GM08714 (cell line): ENCODE data around the gene MRPS24.

Experiments
- H3K4me3 ChIP-seq: fragments of 200-500 bp; sonication (Bioruptor generic); 2 replicates; pipeline ENCODE4 v1.5.1; 2014; ENCODE audit warnings: mild to moderate bottlenecking, low read length, inconsistent platforms
- ZNF274 ChIP-seq: IDR thresholded peaks from 2 replicates; pipeline ENCODE4 v1.6.1; 2012; ENCODE audit warnings: mild to moderate bottlenecking, low read depth, low read length

Gene MRPS24

GRCh38 chr7:43888993-43889945 lies 20.0 kb upstream of the MRPS24 start:
- TF ChIP-seq ZNF274, result no peak
- H3K4me3 ChIP-seq, result no peak overlapping the region

- H3K4me3 ChIP-seq, result no peak overlapping the region
- no peak for TF ChIP-seq ZNF274
Observed at GRCh38 chr7:43884617-43885016, 15.3 kb upstream of the MRPS24 start.

- H3K4me3 ChIP-seq, result no peak overlapping the region
- TF ChIP-seq ZNF274, result no peak
Observed at GRCh38 chr7:43884209-43884608, 14.9 kb upstream of the MRPS24 start.

- no peak overlapping the region for H3K4me3 ChIP-seq
- no peak for TF ChIP-seq ZNF274
Observed at GRCh38 chr7:43880596-43880995, 11.3 kb upstream of the MRPS24 start.

- no peak for TF ChIP-seq ZNF274
- no peak overlapping the region for H3K4me3 ChIP-seq
Observed at GRCh38 chr7:43879477-43879876, 10.2 kb upstream of the MRPS24 start.

- TF ChIP-seq ZNF274, result no peak
- no peak overlapping the region for H3K4me3 ChIP-seq
Observed at GRCh38 chr7:43878867-43879266, 9.6 kb upstream of the MRPS24 start.

- no peak for TF ChIP-seq ZNF274
- H3K4me3 ChIP-seq, result no peak overlapping the region
Observed at GRCh38 chr7:43877968-43878864, 8.9 kb upstream of the MRPS24 start.

- no peak for TF ChIP-seq ZNF274
- H3K4me3 ChIP-seq, result no peak overlapping the region
Observed at GRCh38 chr7:43876976-43877745, 7.8 kb upstream of the MRPS24 start.

- no peak for TF ChIP-seq ZNF274
- no peak overlapping the region for H3K4me3 ChIP-seq
Observed at GRCh38 chr7:43876241-43876640, 6.9 kb upstream of the MRPS24 start.

GRCh38 chr7:43873300-43873699 lies 4.0 kb upstream of the MRPS24 start:
- no peak overlapping the region for H3K4me3 ChIP-seq
- TF ChIP-seq ZNF274, result no peak

- TF ChIP-seq ZNF274, result no peak
Observed at GRCh38 chr7:43872406-43873110, 3.2 kb upstream of the MRPS24 start.

GRCh38 chr7:43871064-43871463 lies 1.7 kb upstream of the MRPS24 start:
- peak; percentile 40; the same call in 1 of the 2 replicates for TF ChIP-seq ZNF274
- H3K4me3 ChIP-seq, result no peak overlapping the region

More at GRCh38 chr7:43872406-43873110, 3.2 kb upstream of the MRPS24 start:
- H3K4me3 ChIP-seq, result no peak overlapping the region

GRCh38 chr7:43870316-43870715 lies 999 bp upstream of the MRPS24 start:
- TF ChIP-seq ZNF274, result no peak
- no peak overlapping the region for H3K4me3 ChIP-seq

GRCh38 chr7:43869867-43870240 lies 537 bp upstream of the MRPS24 start:
- no peak for TF ChIP-seq ZNF274
- peak overlapping the region; percentile 76 for H3K4me3 ChIP-seq
